ENCODE results near the gene OXSR1. TPM values are rescaled to one million over a fixed set of nuclear protein-coding genes. Genes with fewer than 3 reads are reported as not detected.

The OXSR1 gene
- total RNA-seq, 2 donors from 2014 or later = 46.8 to 58.3 TPM

DNA sequence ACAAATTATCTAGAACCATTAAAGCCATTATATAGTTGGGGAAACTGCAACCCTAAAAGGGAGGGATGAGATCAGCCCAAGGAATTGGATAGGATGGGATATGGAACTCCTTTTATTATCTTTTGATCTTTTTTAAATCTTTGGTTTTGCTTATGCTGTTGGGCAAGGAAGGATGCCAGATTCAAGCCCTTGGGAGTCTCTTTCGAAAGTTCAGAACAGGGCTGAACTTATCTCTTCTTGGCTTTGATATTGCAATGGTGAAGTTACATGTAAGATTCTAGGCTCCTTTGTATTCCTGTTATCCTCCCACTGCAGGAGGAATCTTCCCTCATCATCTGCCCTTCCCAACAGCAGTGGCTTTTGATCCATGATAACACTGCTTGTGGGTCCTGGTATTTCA lies 90.3 kb downstream of the OXSR1 start:
- Mint-ChIP-seq H3K36me3 (peaks cover 13 to 22% of the 10 kb centered on the region in 2 donors), H3K27ac (no peak overlapping the region), H3K9me3 (no peaks in the 10 kb centered on the region)
- DNase-seq (ENCODE audit: low spot score in 2 of 2) (no peak), ATAC-seq (no peak)

DNA sequence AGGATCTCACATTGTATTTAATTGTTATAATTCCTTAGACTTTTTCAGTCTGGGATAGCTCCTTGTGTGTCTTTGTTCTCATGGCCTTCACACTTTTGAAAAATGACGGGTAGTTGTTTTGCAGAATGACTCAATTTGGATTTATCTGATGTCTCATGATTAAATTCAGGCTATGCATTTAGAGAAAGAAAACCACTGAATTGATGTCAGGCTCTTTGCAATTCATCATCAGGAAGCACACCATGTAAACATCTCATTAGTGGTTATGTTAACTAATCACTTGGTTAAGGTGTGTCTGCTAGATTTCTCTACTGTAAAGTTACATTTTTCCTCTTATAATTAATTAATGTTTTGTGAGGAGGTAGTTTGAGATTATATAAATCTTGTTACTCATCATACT lies 92.2 kb downstream of the OXSR1 start:
- no peaks in the 10 kb centered on the region for H3K9me3 Mint-ChIP-seq
- peak in 1 of 2 donors; percentile 66 for ATAC-seq
- peaks cover 13 to 15% of the 10 kb centered on the region in 2 donors for H3K36me3 Mint-ChIP-seq
- H3K27ac Mint-ChIP-seq = no peak overlapping the region
- no peak for DNase-seq (ENCODE audit: low spot score in 2 of 2)

DNA sequence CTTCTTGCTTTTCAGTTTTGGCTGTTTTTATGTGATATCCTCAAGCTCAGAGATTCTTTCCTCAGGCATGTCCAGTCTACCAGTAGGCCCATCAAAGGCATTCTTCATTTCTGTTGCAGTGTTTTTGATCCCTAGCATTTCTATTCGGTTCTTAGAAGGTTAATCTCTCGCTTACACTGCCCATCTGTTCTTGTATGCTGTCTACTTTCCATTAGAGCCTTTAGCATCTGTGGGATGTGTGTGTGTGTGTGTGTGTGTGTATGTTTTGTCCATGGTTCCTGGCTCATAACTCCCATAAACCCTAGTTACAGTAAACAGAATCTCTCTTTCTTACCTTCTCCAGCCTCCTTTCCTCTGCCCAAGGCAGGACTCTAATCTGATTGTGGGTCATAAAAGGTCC lies 95.1 kb downstream of the OXSR1 start:
- H3K9me3 Mint-ChIP-seq = no peaks in the 10 kb centered on the region
- peaks cover 0 to 6% of the 10 kb centered on the region in 2 donors for H3K36me3 Mint-ChIP-seq
- ATAC-seq = no peak
- peak overlapping the region in 1 of 2 donors; percentile 45 for H3K27ac Mint-ChIP-seq
- DNase-seq (ENCODE audit: low spot score in 2 of 2) = no peak

DNA sequence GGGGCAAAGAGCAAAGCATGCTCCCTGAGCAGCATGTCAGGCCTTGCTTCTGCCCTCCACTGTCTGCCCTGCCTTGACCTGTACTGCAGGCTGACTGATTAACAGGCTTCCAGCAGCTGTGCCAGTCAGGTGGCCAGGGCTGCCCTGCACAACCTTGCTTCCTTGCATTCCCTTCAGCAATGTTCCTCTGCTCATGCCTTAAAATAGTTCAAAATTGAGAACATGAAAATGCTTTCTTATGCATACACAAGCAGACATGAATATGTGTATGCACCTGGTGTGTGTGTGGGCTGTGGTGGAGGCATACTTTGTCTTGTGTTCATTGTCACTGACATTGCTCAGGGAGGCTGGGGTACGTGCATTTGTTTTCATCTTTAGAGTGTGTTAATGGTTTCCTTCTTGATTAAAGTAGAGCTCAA lies 99.0 kb downstream of the OXSR1 start:
- no peak for DNase-seq (ENCODE audit: low spot score in 2 of 2)
- Mint-ChIP-seq H3K36me3 (peaks cover 0 to 6% of the 10 kb centered on the region in 2 donors), H3K27ac (no peak overlapping the region), H3K9me3 (no peaks in the 10 kb centered on the region)
- ATAC-seq = peak in 1 of 2 donors; percentile 39

DNA sequence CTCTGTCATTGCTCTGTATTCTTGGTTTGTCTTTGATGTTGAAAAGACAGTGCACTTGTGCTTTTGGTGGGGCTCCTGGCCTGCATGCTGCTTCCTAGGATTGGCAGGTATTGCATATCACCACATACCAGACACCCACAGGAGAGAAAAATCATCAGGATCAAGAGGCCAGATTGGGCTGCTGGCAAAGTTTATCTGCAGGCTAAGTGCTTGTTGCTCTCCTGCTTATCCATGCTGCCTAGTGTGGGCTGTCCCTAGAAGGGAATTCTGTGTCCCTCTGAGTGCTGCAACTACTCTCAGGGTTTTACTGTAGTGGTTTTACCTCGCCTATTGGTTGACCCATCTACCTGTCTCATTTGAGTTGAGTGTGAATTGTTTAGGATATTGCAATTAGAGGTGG lies 99.4 kb downstream of the OXSR1 start:
- Mint-ChIP-seq H3K9me3 (no peaks in the 10 kb centered on the region), H3K36me3 (peaks cover 0 to 6% of the 10 kb centered on the region in 2 donors), H3K27ac (no peak overlapping the region)
- no peak for DNase-seq (ENCODE audit: low spot score in 2 of 2)
- no peak for ATAC-seq

DNA sequence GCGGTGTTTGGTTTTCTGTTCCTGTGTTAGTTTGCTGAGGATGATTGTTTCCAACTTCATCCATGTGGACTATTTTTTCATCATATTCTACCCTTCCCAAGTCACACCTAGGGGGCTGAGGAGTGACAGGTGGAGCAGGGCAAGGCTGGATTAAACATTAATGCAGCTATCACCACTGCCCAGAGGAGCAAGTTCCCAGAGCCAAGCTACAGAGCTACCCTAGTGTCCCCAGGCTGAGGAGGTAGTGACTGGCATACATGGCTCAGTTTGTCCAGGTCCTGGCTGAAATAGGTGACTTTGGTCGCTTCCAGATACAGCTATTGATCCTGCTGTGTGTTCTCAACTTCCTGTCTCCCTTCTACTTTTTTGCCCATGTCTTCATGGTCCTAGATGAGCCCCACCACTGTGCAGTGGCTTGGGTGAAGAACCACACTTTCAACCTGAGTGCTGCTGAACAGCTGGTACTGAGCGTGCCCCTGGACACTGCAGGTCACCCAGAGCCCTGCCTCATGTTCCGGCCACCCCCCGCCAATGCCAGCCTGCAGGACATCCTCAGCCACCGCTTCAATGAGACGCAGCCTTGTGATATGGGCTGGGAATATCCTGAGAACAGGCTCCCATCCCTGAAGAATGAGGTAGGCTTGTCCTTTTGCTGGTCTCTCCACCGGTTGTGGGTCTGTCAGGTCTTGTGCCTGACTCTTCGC lies 100.4 kb downstream of the OXSR1 start, which contains the start of gene SLC22A13:
TSS of gene SLC22A13 (plus strand) at position 209 of the 704 bp plus-strand sequence. CDS start at position 258, 49 bp downstream.
- Mint-ChIP-seq H3K27ac (peak within 1 kb of the TSS in 1 of 2 donors; percentile 62), H3K36me3 (peaks cover 0 to 2% of the 10 kb centered on the region in 2 donors), H3K9me3 (no peaks in the 10 kb centered on the region)
- DNase-seq (ENCODE audit: low spot score in 2 of 2) = no peak
- no peak for ATAC-seq

DNA sequence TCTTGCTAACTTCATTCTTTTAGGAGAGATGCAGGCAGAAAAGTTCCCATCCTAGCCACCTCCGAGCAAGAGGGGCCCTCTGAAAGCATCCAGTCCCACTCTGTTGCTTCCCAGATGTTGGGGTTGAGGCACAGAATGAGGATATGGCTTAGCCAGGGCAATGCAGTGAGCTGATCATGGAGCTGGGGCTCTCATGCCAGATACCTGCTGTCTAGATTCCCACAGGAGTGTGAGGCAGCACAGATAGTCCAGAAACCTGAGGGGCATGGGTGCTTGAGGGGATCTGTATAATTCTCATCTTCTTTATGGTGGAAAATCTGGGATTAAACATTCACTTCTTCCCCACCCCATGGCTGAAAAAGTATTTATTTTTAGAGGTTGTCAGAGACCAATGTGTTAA lies 101.5 kb downstream of the OXSR1 start:
- Mint-ChIP-seq H3K9me3 (no peaks in the 10 kb centered on the region), H3K27ac (no peak overlapping the region), H3K36me3 (no peaks in the 10 kb centered on the region)
- ATAC-seq (no peak), DNase-seq (ENCODE audit: low spot score in 2 of 2) (no peak)

DNA sequence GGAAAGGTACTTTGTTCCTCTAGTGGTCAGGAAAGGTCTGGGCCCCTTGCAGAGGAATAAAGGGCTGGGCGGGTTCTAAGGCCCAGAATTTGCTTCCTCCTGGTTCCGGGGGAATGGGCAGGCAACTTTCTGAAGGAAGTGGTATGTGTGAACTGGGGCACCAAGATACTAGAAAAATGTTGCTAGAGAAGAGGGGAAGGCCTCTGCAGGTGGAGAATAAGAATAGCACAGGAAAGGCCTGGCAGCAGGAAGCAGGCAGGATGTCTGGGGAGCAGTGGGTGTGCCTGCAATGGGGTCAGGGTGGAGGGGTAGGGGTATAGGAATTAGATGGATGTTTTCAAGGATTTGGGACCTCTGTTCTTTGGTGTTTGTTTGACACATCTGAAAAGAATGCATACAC lies 102.3 kb downstream of the OXSR1 start:
- DNase-seq (ENCODE audit: low spot score in 2 of 2) = no peak
- Mint-ChIP-seq H3K9me3 (no peaks in the 10 kb centered on the region), H3K27ac (peak overlapping the region in 1 of 2 donors; percentile 33), H3K36me3 (no peaks in the 10 kb centered on the region)
- ATAC-seq = no peak

DNA sequence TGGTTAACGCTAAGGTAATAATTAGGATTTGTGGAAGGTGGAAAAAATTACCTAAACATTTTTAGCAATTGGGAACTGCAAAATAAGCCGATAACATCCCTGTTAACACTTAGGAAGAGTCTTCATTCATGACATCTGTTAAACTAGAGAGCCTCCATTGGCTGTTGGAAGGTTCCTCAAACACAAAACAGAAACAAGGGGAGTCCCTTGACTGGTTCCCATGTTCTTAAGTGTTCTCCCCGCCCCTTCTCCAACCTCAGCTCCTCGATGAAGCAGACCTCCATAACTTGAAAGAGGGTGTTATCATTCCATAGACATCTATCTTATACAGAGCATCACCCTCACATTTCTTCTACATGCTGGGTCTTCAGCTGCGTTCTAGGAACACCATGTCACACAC lies 102.8 kb downstream of the OXSR1 start:
- ATAC-seq = no peak
- H3K27ac Mint-ChIP-seq = no peak overlapping the region

DNA sequence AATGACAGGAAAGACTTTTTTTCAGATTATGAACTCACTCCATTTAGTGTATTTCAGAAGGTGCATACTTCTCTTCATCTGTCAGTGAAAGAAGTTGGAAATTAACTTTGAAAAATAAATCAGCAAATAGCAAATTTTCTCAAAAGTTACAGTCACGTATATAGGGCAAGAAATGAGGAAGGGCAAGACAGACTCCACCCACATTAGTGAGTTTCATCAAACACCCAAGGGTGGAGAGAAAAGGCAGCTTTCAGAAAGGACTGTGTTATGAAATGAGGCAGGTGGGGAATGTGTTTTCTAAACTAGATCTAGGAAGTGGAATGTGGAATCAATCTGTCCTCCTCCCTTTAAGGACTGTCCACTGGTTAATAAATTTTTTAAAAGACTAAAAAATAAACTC lies 103.2 kb downstream of the OXSR1 start:
- Mint-ChIP-seq H3K36me3 (no peaks in the 10 kb centered on the region), H3K27ac (no peak overlapping the region), H3K9me3 (no peaks in the 10 kb centered on the region)
- ATAC-seq = no peak
- DNase-seq (ENCODE audit: low spot score in 2 of 2) = no peak

More for the DNA sequence above, 102.8 kb downstream of the OXSR1 start:
- no peaks in the 10 kb centered on the region for H3K9me3 Mint-ChIP-seq
- no peak for DNase-seq (ENCODE audit: low spot score in 2 of 2)
- H3K36me3 Mint-ChIP-seq = no peaks in the 10 kb centered on the region

DNA sequence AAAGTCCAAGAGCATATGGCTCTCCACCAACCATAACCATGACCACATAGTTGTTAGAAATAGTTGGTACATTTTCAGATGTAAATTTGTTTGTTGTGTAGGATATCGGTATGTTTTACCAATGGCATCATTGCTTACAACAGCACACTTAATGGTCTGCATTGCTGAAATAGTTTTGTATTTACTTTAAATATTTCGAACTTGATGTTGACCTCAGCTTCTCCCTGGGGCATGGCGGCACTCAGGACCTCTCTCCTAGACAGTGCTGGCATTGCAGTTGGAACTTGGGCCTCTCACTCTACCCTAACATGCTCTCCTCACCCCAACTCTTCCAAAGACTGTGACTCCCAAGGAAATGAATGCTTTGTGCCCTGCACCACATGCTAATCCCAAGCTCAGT lies 105.3 kb downstream of the OXSR1 start:
- ATAC-seq = no peak
- Mint-ChIP-seq H3K27ac (no peak overlapping the region), H3K36me3 (peaks cover 0 to 2% of the 10 kb centered on the region in 2 donors), H3K9me3 (no peaks in the 10 kb centered on the region)
- no peak for DNase-seq (ENCODE audit: low spot score in 2 of 2)

DNA sequence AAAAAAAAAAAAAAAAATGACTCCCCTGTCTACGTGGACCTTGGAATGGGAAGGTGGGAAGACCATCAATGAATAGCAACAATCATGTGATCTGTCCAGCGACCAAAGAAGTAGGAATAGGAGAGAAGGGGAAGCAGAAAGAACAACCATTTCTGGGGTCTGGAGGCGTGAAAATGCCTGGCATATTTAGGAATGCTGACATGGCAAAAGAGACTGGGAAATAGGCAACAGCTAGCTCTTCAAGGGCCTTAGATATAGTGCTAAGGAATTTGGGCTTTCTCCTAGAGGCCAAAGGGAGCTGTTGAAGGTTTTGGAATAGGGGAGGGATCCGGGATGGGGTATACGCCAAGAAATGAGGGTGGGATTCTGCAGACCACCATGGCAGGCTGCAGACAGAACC lies 106.2 kb downstream of the OXSR1 start:
- no peaks in the 10 kb centered on the region for H3K9me3 Mint-ChIP-seq
- H3K27ac Mint-ChIP-seq = no peak overlapping the region
- peaks cover 0 to 4% of the 10 kb centered on the region in 2 donors for H3K36me3 Mint-ChIP-seq
- no peak for DNase-seq (ENCODE audit: low spot score in 2 of 2)
- ATAC-seq = no peak

DNA sequence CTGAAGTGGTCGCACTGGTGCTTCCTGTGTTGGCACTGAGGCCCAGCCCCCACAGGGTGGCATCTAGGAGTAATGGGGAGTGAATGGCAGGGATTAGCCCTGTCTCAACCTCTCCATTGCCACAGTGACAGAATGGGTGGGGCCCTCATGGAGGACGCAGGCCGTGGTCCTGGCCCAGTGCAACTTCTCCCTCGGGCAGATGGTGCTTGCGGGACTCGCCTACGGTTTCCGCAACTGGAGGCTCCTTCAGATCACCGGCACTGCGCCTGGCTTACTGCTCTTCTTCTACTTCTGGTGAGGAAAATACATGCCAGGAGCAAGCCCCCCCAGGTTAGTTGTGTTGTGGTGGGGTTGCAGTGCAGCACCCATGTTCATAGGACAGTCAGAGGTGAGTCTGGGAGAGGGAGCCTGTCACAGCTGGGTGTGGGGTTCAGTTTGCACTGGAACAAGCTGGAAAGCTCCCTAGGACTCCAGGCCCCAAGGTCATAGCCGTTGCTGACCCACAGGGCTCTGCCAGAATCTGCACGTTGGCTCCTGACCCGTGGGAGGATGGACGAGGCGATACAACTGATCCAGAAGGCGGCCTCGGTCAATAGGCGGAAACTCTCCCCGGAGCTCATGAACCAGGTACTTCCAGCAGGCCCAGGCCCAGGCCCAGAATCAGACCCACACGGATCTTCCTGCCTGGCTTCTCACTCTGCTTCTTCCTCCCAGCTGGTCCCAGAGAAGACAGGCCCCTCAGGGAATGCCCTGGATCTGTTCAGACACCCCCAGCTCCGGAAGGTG lies 109.7 kb downstream of the OXSR1 start:
- H3K27ac Mint-ChIP-seq = no peak overlapping the region
- no peaks in the 10 kb centered on the region for H3K9me3 Mint-ChIP-seq
- ATAC-seq (no peak), DNase-seq (ENCODE audit: low spot score in 2 of 2) (no peak)
- H3K36me3 Mint-ChIP-seq = peaks cover 0 to 4% of the 10 kb centered on the region in 2 donors

DNA sequence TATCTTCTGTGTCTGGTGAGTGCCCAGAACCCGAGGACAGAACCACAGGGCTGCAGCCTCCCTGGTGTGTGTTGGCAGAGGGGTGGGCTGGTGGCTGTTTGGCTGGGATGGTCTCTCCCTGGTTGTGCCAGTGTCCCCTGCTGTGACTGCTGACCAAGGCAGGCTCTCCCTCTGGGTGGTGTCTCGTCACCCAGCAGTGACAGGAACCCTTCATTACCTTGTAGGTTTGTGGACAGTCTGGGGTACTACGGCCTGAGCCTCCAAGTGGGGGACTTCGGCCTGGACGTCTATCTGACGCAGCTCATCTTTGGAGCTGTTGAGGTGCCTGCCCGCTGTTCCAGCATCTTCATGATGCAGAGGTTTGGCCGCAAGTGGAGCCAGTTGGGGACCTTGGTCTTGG lies 110.3 kb downstream of the OXSR1 start:
- Mint-ChIP-seq H3K9me3 (no peaks in the 10 kb centered on the region), H3K36me3 (peaks cover 0 to 4% of the 10 kb centered on the region in 2 donors), H3K27ac (no peak overlapping the region)
- ATAC-seq = no peak
- no peak for DNase-seq (ENCODE audit: low spot score in 2 of 2)

DNA sequence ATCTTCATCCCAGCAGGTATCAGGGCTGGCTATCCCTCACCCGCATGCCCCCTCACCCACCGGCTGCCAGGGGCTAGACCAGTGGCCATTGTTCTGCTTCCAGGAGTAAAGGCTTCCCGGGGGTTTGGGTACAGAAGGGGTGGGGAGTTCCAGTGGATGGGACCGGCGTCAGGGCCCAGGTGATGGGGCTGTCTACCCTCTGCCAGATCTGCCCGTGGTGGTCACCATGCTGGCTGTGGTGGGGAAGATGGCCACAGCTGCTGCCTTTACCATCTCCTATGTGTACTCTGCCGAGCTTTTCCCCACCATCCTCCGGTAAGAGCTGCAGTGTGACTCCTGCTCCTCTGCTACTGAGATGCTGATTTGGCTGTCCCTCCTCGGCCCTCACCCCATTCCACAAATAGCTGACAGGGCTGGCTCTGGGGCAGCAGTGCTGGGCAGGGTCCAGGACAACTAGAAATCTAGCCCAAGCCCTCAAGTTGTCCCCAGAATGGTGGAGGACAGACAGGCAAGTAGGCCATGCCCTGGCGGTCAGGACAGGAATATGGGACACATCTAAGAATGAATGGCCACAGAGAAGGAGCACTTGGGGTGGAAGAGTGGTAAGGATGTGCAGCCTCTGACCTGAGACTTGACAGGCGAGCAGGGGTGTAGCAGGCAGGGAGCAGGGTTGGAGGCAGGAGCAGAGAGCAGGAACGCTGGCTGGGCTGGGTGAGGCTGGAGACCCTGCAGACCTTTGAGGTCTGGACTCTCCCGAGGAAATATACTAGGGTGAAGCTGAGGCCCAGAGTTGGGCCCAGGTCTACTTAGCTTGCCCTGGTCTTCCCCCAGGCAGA lies 111.0 kb downstream of the OXSR1 start:
- Mint-ChIP-seq H3K27ac (peak overlapping the region in 1 of 2 donors; percentile 14), H3K9me3 (no peaks in the 10 kb centered on the region), H3K36me3 (peaks cover 0 to 4% of the 10 kb centered on the region in 2 donors)
- ATAC-seq = no peak
- DNase-seq (ENCODE audit: low spot score in 2 of 2) = no peak

DNA sequence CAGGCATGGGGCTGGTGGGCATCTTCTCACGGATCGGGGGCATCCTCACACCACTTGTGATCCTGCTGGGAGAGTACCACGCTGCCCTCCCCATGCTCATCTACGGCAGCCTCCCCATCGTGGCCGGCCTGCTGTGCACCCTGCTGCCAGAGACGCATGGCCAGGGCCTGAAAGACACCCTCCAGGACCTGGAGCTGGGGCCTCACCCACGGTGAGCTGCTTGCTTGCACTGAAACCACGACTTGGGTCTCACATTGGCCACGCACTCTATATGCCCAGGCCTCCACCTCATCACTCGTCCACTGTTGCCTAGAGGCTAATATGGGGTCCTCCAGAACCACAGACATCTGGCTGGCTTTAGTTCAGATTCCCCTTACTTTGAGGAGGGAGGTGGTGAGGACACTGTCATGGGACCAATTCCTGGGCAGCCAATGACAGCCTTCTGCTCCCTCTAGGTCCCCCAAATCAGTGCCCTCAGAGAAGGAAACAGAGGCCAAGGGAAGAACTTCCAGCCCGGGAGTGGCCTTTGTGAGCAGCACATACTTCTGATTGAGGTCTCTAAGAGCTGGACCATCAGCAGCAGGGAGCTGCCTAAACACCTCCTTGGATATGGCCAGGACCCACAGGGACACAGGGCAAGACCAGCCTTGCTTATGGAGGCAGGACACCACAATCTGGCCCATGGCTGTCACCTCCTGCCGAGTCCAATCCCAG lies 111.7 kb downstream of the OXSR1 start:
- no peak for DNase-seq (ENCODE audit: low spot score in 2 of 2)
- Mint-ChIP-seq H3K36me3 (peaks cover 0 to 4% of the 10 kb centered on the region in 2 donors), H3K27ac (peak overlapping the region in 1 of 2 donors; percentile 9), H3K9me3 (no peaks in the 10 kb centered on the region)
- no peak for ATAC-seq
